Spleen (tissue), 7 donors: ENCODE data around the gene KDM1B.

ENCODE experiments used
- POLR2A ChIP-seq, 3 donors: fragments of 450-650 bp; IDR thresholded peaks; one replicate each; pipeline ENCODE4 v1.5.1; 2017; ENCODE audit warnings: antibody characterized with exemption in 3 of 3, mild to moderate bottlenecking in 1 of 3
- POLR2AphosphoS5 ChIP-seq, 3 donors: sonication (generic); formaldehyde crosslinking; IDR thresholded peaks; one replicate each; pipeline ENCODE4 v1.5.1; 2017; ENCODE audit warnings: antibody characterized with exemption in 3 of 3
- TF ChIP-seq, protein P1 (sequence below), 11 experiments: fragments of 200-600 bp in 7 of 11; fragments of 450-650 bp in 4 of 11; sonication (generic) in 4 of 11; IDR thresholded peaks in 8 of 11; conservative IDR thresholded peaks in 3 of 11; 1 replicate in 7 of 11; 2 replicates in 4 of 11; pipeline versions ENCODE4 v1.4.0 to v1.8.0; 2016 to 2021; ENCODE audit warnings: antibody characterized with exemption in 11 of 11, inconsistent platforms in 4 of 11, mild to moderate bottlenecking in 1 of 11
- donor health status: DM: no; HTN: no; CAD: no; lungs with moderate emphysema.
- donor health status: DM: no; HTN: no; CAD: no.
- donor health status: DM: no; HTN: no; CAD: no.

DNA sequence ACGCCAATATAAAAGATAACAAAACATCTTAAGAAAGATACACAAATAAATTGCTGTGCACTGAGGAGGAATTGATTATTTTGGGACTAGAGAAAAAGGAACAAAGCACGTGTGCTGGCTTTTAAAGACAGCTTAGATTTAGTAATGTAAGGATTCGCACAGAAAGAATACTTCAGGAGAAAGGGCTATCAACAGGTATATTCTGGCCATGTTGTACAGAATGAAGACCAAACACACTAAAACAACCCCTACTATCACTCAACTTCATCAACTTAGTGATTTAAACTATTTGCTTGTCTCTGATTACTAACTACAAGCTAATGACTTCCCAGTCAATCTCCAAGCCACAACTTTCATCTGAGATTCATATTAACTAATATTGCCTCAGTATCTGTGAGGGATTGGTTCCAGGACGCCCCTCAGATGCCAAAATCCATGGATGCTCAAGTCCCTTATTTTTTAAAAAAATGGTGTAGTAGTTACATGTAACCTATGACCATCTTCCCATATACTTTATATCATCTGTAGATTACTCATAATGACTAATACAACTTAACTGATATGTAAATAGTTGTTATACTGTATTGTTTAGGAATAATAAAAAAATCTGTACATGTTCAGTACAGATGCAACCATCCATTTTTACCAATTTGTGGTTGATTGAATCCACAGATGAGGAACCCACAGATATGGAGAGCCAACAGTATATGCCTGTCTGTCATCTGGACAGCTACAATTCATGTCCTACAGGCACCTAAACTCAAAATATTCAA is 104.6 kb downstream of the KDM1B start:
- TF ChIP-seq, protein P1, sequence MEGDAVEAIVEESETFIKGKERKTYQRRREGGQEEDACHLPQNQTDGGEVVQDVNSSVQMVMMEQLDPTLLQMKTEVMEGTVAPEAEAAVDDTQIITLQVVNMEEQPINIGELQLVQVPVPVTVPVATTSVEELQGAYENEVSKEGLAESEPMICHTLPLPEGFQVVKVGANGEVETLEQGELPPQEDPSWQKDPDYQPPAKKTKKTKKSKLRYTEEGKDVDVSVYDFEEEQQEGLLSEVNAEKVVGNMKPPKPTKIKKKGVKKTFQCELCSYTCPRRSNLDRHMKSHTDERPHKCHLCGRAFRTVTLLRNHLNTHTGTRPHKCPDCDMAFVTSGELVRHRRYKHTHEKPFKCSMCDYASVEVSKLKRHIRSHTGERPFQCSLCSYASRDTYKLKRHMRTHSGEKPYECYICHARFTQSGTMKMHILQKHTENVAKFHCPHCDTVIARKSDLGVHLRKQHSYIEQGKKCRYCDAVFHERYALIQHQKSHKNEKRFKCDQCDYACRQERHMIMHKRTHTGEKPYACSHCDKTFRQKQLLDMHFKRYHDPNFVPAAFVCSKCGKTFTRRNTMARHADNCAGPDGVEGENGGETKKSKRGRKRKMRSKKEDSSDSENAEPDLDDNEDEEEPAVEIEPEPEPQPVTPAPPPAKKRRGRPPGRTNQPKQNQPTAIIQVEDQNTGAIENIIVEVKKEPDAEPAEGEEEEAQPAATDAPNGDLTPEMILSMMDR (IDR thresholded peaks at IDR 0.05 in 8 of 11, conservative IDR thresholded peaks at IDR 0.05 in 3 of 11) = no peak
- TF ChIP-seq POLR2AphosphoS5 (IDR thresholded peaks at IDR 0.05) = no peak
- TF ChIP-seq POLR2A (IDR thresholded peaks at IDR 0.05) = no peak
